GM12878 (cell line): ENCODE measurements around the gene SMARCD2.

Experiments
- CTCF ChIP-seq, 3 experiments: IDR thresholded peaks in 2 of 3; conservative IDR thresholded peaks in 1 of 3; 2 replicates each; pipeline ENCODE4 v1.5.1; 2011; ENCODE audit warnings: low read depth in 3 of 3, low read length in 3 of 3, mild to moderate bottlenecking in 3 of 3, control low read depth in 2 of 3, moderate library complexity in 2 of 3, inconsistent platforms in 1 of 3, mixed read lengths in 1 of 3; ENCODE audit not compliant: control insufficient read depth in 2 of 3, insufficient read depth in 1 of 3; ENCODE audit errors: extremely low read depth in 1 of 3
- E2F8 ChIP-seq: fragments of 450-650 bp; IDR thresholded peaks from 2 replicates; pipeline ENCODE4 v1.6.1; 2018; ENCODE audit warnings: mild to moderate bottlenecking, low read depth, moderate library complexity; ENCODE audit not compliant: partially characterized antibody
- EZH2 ChIP-seq: IDR thresholded peaks from 2 replicates; pipeline ENCODE4 v1.6.1; 2012; ENCODE audit warnings: low read depth, mild to moderate bottlenecking, control low read depth, inconsistent platforms, low read length, borderline replicate concordance; ENCODE audit not compliant: control insufficient read depth
- GABPA ChIP-seq: IDR thresholded peaks from 2 replicates; pipeline ENCODE4 v1.6.1; 2014; ENCODE audit warnings: antibody characterized with exemption, low read depth, mild to moderate bottlenecking, inconsistent platforms
- LARP7 ChIP-seq: fragments of 450-650 bp; IDR thresholded peaks from 2 replicates; pipeline ENCODE4 v1.6.1; 2017; ENCODE audit warnings: mild to moderate bottlenecking
- MXI1 ChIP-seq: fragments of 150-350 bp; IDR thresholded peaks from 2 replicates; pipeline ENCODE4 v1.6.1; 2011; ENCODE audit warnings: low read depth, mild to moderate bottlenecking, inconsistent platforms, low read length, improper control_type of control experiment
- MYB ChIP-seq: fragments of 150-350 bp; IDR thresholded peaks from 2 replicates; pipeline ENCODE4 v1.6.1; 2014; ENCODE audit warnings: mild to moderate bottlenecking, low read depth, low read length, borderline replicate concordance

GRCh38 chr17:63838631-63839171 is 3.8 kb downstream of the SMARCD2 start:
- TF ChIP-seq EZH2 (no peak), E2F8 (no peak), GABPA (no peak), MXI1 (no peak), MYB (no peak), LARP7 (no peak), CTCF (IDR thresholded peaks at IDR 0.05 in 2 of 3, conservative IDR thresholded peaks at IDR 0.05 in 1 of 3; ENCODE audit: control insufficient read depth in 2 of 3, extremely low read depth in 1 of 3, insufficient read depth in 1 of 3, low read depth in 3 of 3, low read length in 3 of 3) (no peak)
